NCI-H1105 treated with DMSO at 0.1 percent for 48 hours (cell line): ENCODE measurements around the gene TRAF3IP3.

ENCODE experiments used
- DNase-seq: peaks from one replicate; lab custom pipeline; 2025; lab: John Stamatoyannopoulos, UW

TRAF3IP3 gene

DNA sequence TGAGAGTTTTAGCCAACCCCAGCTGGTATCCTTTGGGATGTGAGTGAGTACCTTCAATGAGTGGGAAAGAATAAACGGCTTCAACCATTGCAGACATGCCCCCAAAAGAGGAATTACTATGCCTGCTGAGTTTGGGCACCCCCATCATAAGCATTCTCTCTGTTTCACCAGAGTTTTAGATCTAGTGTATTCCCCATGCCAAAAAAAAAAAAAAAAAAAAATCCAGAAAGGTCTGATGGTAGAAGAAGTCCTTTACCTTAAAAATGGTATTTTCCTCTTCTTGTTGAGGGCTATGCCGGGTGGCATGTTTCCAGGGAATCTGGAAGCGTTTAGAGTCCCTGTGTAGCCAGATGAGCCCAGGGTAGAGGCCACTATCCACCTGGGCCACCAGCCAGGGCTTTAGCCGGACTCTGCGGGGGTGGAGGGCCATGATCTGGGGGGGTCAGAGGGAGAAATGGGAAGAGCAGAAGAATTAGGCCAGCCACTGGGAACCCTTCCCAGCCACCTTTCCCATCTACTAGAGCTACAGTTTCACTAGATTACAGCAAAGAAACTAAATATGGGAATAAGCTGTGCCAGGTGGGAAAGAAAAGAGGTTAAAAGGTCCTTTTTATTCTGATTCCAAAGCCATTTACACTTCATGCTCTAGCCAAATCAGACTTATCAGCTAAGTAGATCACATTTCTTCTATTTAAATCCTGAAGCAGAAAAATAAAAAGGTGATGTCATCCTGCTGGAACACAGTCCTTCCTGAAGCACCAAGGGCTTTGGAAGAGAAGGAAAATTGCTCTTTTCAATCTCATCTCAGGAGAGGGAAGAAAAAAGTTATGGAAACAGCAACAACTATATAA, 45.4 kb downstream of the TRAF3IP3 start:
- DNase-seq: no peak

GRCh38 chr1:209802117-209802779, 46.4 kb downstream of the TRAF3IP3 start:
- DNase-seq: no peak

DNA sequence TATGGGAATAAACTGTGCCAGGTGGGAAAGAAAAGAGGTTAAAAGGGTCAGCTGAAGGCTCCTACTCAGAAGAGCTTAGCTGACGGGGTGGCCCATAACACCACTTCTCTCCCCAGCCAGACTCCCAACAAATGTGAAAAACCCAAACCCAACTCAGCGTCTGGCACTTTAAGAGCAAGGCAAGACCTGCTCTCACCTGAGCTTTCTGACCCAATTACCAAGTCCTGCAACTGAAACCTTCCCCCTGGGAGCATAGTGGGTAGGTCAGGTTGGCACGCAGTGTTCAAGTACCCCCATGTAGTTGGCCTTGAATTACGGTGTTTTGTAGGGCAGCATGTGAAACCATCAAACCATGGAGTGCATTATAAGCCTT, 46.9 kb downstream of the TRAF3IP3 start:
- DNase-seq: no peak

DNA sequence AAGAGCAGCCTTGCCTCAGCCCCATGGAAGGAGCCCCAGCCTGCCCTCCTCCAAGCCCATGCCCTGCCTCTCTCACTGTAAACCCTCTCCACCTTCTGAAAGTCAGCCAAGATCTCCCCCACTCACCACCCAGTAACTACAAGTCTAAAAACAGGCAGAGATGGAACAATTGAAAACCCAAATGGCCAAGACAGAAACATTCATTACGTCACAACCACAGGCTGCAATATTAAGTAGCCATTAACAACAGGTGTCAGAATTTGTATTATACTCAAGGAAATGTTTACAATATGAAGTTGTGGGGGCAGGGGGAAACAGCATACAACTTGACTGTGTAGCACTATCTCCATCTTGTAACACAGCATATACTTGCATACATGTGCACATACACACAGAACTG, 47.7 kb downstream of the TRAF3IP3 start:
- no peak for DNase-seq

DNA sequence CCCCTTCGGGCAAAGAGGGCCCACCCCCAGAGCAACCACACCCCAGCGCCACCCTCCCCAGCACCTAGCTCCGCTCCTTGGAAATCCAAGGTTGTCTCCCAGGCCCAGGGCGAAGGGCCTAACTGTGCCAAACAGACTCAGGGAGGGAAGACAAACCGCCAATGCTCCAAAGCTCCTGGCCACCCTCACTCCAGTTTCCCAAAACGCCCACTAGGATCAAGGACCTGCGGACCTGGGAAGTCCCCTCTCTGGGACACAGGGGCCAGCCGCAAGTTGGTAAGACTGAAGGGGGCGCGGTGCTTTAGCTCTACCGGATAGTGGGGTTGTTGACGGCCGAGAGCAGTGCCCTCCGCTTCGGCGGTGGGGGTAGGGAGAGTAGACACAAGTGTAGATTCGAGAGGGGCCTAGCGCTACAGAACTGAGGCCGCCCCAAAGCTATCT, 49.5 kb downstream of the TRAF3IP3 start:
- no peak for DNase-seq

DNA sequence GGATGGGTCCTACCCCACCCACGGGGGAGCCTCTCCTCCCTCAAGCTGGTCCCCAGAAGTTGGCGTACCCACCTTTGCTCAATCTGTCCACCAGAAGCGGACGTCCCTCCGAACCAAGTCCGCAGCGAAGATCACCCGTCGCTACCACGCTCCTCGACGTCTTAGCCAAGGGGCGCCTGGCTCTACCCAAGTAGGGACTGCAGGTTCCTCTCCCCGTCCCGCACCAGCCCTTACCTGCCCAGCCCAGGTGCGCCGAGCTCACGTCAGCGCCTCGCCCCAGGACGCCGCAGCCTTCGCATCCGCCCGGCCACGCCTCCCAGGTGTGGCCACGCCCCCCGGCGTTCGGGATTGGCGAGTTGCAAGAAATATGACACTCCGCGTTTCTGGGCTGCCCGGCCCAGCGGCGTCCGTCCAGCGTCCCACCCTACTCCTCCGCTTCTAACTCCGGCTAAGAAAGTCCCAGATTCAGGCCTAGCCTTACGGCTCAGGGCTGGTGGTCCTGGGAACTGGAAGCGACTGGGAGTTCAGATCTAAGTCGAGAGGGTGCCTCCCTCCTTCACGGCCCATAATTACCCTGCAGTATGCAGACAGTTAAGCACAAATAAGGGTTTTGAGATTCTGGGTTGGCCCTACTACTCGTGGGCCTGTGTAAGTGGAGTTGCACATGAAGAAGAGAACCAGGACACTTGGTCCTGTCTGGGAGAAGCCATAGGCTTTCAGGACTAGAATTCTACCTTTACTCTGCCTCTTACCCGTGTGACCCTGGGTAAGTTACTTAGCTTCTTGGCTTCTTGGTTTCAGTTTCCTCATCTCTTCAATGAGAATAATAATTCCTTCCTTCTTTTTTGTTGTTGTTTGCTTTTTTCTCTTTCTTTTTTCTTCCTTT, 50.3 kb downstream of the TRAF3IP3 start, which contains the start of gene IRF6:
TSS of gene IRF6 (minus strand) at position 268 of the 886 bp plus-strand sequence. CDS start 4,729 bp downstream, outside the sequence.
- peak; percentile 83 for DNase-seq

DNA sequence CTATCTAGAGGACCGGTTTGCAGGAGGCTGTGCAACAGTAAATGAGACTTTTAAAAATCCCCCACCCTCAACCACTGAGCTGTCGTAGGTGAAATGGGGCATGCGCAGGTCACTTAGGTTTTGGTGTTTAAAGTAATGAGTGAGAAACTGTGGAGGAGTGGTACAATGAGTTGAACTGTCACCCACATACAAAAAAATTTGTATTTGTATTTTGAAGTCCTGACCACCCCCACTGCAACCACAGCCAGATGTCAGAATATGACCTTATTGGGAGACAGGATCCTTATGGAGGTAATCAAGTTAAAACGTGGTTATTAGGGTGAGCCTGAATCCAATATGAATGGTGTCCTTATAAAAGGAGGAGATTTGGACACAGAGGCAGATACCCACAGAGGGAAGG, 51.7 kb downstream of the TRAF3IP3 start:
- no peak for DNase-seq

DNA sequence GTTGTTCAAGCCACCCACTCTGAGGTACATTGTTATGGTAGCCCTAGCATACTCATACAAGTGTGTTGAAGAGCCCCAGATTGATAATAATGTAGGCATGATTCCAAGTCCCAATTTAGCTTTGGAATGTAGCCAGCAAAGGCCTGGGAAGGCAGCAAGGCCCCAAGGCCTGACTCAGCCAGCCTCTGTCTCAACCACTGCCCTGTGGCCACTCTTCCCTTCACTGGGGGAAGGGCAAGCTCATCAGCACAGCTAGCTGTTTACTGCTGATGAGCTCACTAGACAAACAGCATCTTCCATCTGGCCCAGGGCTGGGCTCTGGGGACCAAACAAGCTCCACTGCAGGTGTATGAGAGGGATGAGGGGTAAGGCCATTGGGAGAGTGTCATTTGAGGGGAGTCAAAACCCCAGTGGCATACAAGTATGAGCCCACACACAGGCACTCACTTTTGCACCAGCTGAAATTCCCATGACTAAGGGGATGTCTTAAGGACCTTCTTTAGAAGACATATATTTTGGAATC, 52.3 kb downstream of the TRAF3IP3 start:
- peak; percentile 64 for DNase-seq

- no peak for DNase-seq
Observed at GRCh38 chr1:209809611-209810010, 53.8 kb downstream of the TRAF3IP3 start.

DNA sequence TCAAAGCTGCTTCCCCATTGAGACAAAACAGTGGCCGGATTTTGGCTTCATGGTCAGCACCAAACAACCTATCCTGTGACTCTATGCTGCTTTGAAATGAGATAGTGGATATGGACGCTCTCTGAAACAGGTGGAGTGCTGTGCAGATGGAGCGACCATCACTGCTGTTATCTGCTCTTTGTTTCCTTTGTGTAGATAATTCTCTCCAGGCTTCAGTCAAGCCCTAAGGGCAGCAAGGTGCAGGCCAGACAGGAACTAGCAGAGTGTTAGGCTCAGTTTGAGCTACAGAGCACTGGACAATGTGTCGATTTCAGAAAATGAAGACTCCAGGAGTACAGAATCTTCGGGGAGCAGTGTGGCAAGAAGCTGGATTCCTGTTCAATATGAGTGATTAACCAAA, 54.9 kb downstream of the TRAF3IP3 start:
- DNase-seq: no peak

GRCh38 chr1:209813902-209814301, 58.0 kb downstream of the TRAF3IP3 start:
- DNase-seq: no peak

GRCh38 chr1:209815490-209815889, 59.6 kb downstream of the TRAF3IP3 start:
- DNase-seq: no peak

GRCh38 chr1:209815931-209816341, 60.1 kb downstream of the TRAF3IP3 start:
- DNase-seq: peak; percentile 54

GRCh38 chr1:209816923-209817322, 61.1 kb downstream of the TRAF3IP3 start:
- no peak for DNase-seq

DNA sequence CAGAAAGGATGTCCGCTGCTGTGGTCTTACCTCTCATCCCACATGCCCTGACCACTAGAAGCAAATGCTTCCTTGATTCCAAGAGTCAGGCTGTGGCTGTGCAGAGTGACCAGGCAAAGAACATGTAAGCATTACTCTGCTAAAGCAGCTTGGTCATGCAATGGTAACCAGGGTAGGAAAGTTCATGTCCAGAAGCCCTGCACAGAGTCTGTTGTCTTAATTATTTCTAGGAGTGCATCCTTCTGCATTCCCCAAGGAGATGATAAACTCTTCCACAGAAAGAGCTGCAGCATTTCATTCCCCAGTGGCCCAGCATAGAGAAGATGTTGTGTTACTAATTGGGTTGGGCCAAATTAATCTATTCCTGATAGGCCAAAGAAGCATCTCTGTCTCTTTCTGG, 61.8 kb downstream of the TRAF3IP3 start:
- no peak for DNase-seq

- no peak for DNase-seq
Observed at GRCh38 chr1:209819058-209819457, 63.2 kb downstream of the TRAF3IP3 start.

- no peak for DNase-seq
Observed at GRCh38 chr1:209820986-209821385, 65.1 kb downstream of the TRAF3IP3 start.

DNA sequence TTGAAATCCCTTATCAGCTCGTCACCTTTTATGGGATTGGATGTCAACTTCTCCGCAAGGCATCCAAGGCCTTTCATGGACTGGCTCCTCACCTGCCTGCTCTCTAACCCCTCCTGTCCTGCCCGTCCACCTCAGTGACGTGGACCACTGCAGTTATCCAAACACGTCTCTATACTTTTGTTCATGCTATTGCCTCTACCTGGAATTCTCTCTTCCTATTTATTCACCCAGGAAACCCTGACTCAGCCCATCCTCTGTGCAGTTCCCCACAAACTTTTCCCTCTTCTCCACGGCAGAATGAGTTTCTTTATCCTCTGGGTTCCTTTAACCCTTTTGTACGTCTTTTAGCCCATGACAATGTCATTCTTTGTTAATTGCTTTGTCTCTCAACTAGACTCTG, 66.9 kb downstream of the TRAF3IP3 start:
- no peak for DNase-seq

DNA sequence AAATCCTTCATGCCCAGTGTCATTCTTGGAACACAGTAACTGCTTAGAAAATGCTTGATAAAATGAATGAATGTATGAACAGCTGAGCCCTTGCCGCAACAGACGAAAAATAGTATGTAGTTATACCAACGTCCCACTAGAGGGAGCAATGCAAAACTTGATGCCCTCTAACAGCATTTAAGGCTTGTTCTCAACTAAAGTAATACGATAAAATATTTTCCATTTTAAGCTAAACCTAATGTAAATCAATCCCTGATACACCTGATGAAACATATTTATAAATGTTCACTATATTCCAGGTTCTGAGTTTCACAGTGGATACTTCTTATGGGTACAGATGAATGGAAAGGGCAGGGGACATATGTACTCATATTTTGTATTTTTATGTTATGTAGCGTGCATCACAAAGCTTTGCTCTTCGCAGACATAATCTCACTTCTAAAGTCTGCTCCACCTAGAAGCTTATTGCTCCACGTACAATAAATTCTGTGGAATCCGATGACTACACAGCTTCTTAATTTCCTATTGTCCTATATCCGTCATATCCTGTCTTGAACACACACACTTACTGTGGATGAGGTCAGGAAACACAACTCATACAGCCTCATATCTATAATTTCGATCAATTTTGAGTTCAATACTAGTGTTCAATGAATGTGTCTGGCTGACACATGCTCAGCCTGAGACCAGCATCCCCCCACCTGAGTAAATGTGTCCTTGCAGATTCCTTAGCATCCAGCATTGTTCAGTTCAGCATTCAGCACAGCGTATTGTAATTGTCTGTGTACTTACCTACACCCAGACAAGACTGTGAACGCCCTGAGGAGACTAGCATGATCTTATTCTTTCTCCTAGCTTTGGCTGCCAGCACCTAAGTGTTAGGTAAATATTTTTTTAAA, 67.5 kb downstream of the TRAF3IP3 start:
- peak; percentile 56 for DNase-seq

- DNase-seq: no peak
Observed at GRCh38 chr1:209825591-209826434, 70.0 kb downstream of the TRAF3IP3 start.
